DND-41 (cell line): ENCODE results near the gene ALDH1A3.

Source experiments
- ATAC-seq: fragments of 200-7000 bp; cut with Tn5 transposase; 3 replicates; pipeline ENCODE4 v1.9.1; 2021; ENCODE audit warnings: low read depth; ENCODE audit not compliant: insufficient read depth
- DNase-seq: peaks from one replicate; pipeline ENCODE4 v3.0.0-alpha.2; 2020
- H2AFZ ChIP-seq: 2 replicates; pipeline ENCODE4 v1.6.0; 2012; ENCODE audit warnings: low read depth, low read length
- H3K27ac ChIP-seq: 2 replicates; pipeline ENCODE4 v1.5.1; 2012; ENCODE audit warnings: low read length, inconsistent platforms
- H3K27me3 ChIP-seq: fragments of 200-600 bp; sonication (generic); 2 replicates; pipeline ENCODE4 v1.6.0; 2012; ENCODE audit warnings: low read length, mild to moderate bottlenecking, inconsistent platforms; ENCODE audit not compliant: insufficient read depth, poor library complexity
- H3K36me3 ChIP-seq: 2 replicates; pipeline ENCODE4 v1.5.1; 2012; ENCODE audit warnings: low read length, inconsistent platforms; ENCODE audit not compliant: insufficient read depth
- H3K4me1 ChIP-seq: 2 replicates; pipeline ENCODE4 v1.5.1; 2012; ENCODE audit warnings: mild to moderate bottlenecking, low read length; ENCODE audit not compliant: insufficient read depth
- H3K4me2 ChIP-seq: 2 replicates; pipeline ENCODE4 v1.6.0; 2012; ENCODE audit warnings: mild to moderate bottlenecking, moderate library complexity, low read length, inconsistent platforms; ENCODE audit not compliant: insufficient read depth
- H3K4me3 ChIP-seq, 2 experiments: fragments of 200-600 bp in 1 of 2; shearing (Covaris generic) in 1 of 2; 2 replicates each; pipeline ENCODE4 v1.5.1; 2012 to 2016; ENCODE audit warnings: inconsistent platforms in 2 of 2, low read length in 2 of 2, mild to moderate bottlenecking in 2 of 2, low read depth in 1 of 2, moderate library complexity in 1 of 2
- H3K79me2 ChIP-seq: 2 replicates; pipeline ENCODE4 v1.6.0; 2012; ENCODE audit warnings: low read length, inconsistent platforms; ENCODE audit not compliant: insufficient read depth
- H3K9ac ChIP-seq: 2 replicates; pipeline ENCODE4 v1.6.0; 2012; ENCODE audit warnings: low read depth, mild to moderate bottlenecking, inconsistent platforms, low read length, moderate library complexity
- H3K9me3 ChIP-seq: 2 replicates; pipeline ENCODE4 v1.5.1; 2012; ENCODE audit warnings: low read length, moderate library complexity, mild to moderate bottlenecking, inconsistent platforms; ENCODE audit not compliant: insufficient read depth, severe bottlenecking
- H4K20me1 ChIP-seq: 2 replicates; pipeline ENCODE4 v1.6.0; 2012; ENCODE audit warnings: low read length; ENCODE audit not compliant: insufficient read depth
- EZH2 ChIP-seq: IDR thresholded peaks from 3 replicates; pipeline ENCODE4 v1.6.1; 2012; ENCODE audit warnings: borderline replicate concordance, low read depth, mild to moderate bottlenecking, moderate library complexity, low read length, inconsistent platforms; ENCODE audit not compliant: severe bottlenecking
- TF ChIP-seq, protein P1 (sequence below): IDR thresholded peaks from 2 replicates; pipeline ENCODE4 v1.5.1; 2012; ENCODE audit warnings: borderline replicate concordance, low read length, moderate library complexity, mild to moderate bottlenecking; ENCODE audit not compliant: poor library complexity, severe bottlenecking; ENCODE audit errors: extremely low read depth

ALDH1A3 gene

GRCh38 chr15:100873029-100873677 lies 6.5 kb upstream of the ALDH1A3 start:
- Histone ChIP-seq H3K4me1 (no peaks in the 10 kb centered on the region), H3K27ac (no peak overlapping the region), H3K36me3 (no peaks in the 10 kb centered on the region), H3K9ac (no peak overlapping the region), H3K9me3 (no peaks in the 10 kb centered on the region), H2AFZ (no peak overlapping the region), H3K4me3 (no peak overlapping the region), H3K27me3 (no peaks in the 10 kb centered on the region), H3K4me2 (no peak overlapping the region), H3K79me2 (no peaks in the 10 kb centered on the region), H4K20me1 (no peaks in the 10 kb centered on the region)
- ATAC-seq (peak; percentile 65; the same call in 2 of the 3 replicates), DNase-seq (peak; percentile 54)
- TF ChIP-seq, protein P1, sequence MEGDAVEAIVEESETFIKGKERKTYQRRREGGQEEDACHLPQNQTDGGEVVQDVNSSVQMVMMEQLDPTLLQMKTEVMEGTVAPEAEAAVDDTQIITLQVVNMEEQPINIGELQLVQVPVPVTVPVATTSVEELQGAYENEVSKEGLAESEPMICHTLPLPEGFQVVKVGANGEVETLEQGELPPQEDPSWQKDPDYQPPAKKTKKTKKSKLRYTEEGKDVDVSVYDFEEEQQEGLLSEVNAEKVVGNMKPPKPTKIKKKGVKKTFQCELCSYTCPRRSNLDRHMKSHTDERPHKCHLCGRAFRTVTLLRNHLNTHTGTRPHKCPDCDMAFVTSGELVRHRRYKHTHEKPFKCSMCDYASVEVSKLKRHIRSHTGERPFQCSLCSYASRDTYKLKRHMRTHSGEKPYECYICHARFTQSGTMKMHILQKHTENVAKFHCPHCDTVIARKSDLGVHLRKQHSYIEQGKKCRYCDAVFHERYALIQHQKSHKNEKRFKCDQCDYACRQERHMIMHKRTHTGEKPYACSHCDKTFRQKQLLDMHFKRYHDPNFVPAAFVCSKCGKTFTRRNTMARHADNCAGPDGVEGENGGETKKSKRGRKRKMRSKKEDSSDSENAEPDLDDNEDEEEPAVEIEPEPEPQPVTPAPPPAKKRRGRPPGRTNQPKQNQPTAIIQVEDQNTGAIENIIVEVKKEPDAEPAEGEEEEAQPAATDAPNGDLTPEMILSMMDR = peak; percentile 87
- no peak for TF ChIP-seq EZH2

- Histone ChIP-seq H2AFZ (no peak overlapping the region), H3K4me1 (no peaks in the 10 kb centered on the region), H3K9me3 (no peaks in the 10 kb centered on the region), H3K27me3 (no peaks in the 10 kb centered on the region), H3K4me2 (no peak overlapping the region), H3K9ac (no peak overlapping the region), H3K79me2 (no peaks in the 10 kb centered on the region), H3K36me3 (no peaks in the 10 kb centered on the region), H3K4me3 (no peak overlapping the region), H4K20me1 (no peaks in the 10 kb centered on the region), H3K27ac (no peak overlapping the region)
- no peak for ATAC-seq
- TF ChIP-seq, protein P1 = no peak
- no peak for DNase-seq
These were observed 4.1 kb upstream of the ALDH1A3 start for GRCh38 chr15:100875495-100875894.

GRCh38 chr15:100875976-100876375 lies 3.7 kb upstream of the ALDH1A3 start:
- Histone ChIP-seq H3K4me3 (no peak overlapping the region), H2AFZ (no peak overlapping the region), H3K9me3 (no peaks in the 10 kb centered on the region), H3K27me3 (no peaks in the 10 kb centered on the region), H3K36me3 (no peaks in the 10 kb centered on the region), H3K79me2 (no peaks in the 10 kb centered on the region), H3K9ac (no peak overlapping the region), H4K20me1 (no peaks in the 10 kb centered on the region), H3K4me1 (no peaks in the 10 kb centered on the region), H3K27ac (no peak overlapping the region), H3K4me2 (no peak overlapping the region)
- DNase-seq (no peak), ATAC-seq (no peak)
- no peak for TF ChIP-seq EZH2
- TF ChIP-seq, protein P1 = no peak

DNA sequence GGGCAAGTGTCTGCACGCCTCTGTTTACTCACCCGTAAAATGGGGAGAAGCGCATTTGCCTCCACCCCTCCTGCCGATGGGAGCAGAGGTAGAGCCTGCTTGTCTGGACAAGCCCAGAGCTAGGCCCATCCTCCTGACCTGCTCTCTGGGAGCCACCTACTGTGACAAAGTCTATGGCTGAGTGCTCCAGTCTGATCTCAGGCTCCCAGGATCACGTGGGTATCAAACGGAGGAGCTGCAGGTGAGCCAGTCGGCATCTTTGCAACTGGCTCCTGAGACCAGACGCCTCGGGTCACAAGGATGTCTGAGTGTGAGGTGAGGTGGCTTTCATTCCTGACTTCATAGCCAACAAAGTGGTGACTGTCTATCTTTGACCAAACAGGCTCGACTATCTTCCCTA lies 2.1 kb upstream of the ALDH1A3 start:
- ATAC-seq (no peak), DNase-seq (no peak)
- H3K9ac ChIP-seq = no peak overlapping the region
- no peaks in the 10 kb centered on the region for H3K79me2 ChIP-seq
- no peaks in the 10 kb centered on the region for H3K27me3 ChIP-seq
- no peak overlapping the region for H2AFZ ChIP-seq
- H3K4me1 ChIP-seq = no peaks in the 10 kb centered on the region
- H3K36me3 ChIP-seq = no peaks in the 10 kb centered on the region
- H3K4me3 ChIP-seq = no peak overlapping the region
- H4K20me1 ChIP-seq = no peaks in the 10 kb centered on the region
- H3K27ac ChIP-seq = no peak overlapping the region
- TF ChIP-seq EZH2 = no peak
- TF ChIP-seq, protein P1 = no peak
- no peak overlapping the region for H3K4me2 ChIP-seq
- no peaks in the 10 kb centered on the region for H3K9me3 ChIP-seq
